ENCODE results near the gene RHEB. TPM values are rescaled to one million over a fixed set of nuclear protein-coding genes. Genes with fewer than 3 reads are reported as not detected.

Gene RHEB
- total and polyA plus RNA-seq, 8 donors = 18.5 to 141 (median 84.2) TPM

DNA sequence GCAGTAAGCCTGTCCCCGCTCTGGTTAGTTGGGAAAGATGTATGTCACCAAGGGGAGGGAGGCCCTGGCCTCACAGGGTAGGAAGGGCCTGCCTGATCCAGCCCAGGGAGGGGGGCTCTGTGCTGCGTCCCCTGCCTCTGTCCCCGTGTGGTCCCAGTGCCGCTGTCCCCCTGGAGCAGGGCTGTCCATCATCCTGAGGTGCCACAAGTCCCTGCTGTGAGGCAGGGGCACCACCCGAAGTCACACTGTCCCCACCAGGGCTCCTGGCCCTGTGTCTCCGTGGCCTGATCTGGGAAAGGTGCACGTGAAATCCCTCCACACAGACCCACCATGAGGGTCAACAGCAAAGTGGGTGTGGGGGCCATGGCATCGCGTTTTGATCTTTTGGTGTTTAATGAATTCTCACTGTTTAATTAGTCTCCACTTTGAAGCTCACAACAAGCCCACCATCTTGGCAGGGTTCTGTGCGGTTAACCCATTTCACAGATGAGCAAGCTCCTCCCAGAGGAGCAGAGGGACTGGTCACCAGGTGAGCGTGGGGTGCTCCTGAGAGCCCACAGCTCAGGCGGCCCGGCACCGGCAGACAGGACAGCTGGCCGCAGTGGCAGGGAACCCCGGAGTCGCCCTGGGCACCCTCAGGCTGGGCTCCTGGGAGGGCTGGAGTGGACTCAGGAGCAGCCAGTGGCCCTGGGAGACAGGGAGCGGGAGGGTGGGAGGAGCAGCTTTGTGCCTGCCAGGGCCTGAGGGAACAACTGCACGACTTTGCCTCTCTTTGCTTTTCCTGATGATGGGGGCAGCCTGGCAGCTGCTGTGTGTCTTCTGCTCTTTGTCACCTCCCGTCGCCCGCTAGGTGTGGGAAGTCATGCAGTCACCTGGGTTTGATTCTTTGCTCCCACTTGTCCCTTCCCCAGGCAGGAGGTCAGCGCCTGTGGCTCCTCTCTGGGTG, 67.8 kb downstream of the RHEB start:
- Histone ChIP-seq H3K27me3 (peaks cover 0 to 17% (median 4%) of the 10 kb centered on the region in 3 donors), H3K4me1 (peaks cover 0 to 14% (median 10%) of the 10 kb centered on the region in 4 donors), H3K36me3 (no peaks in the 10 kb centered on the region), H3K9me3 (no peaks in the 10 kb centered on the region), H3K4me3 (no peak overlapping the region), H3K27ac (no peak overlapping the region)
- 80 to 89% (median 82%) methylated on average over 14 to 23 of the region's 23 CpGs for WGBS, 5 donors
- TF ChIP-seq EP300 (IDR thresholded peaks at IDR 0.05) (no peak), POLR2AphosphoS5 (IDR thresholded peaks at IDR 0.05) (no peak), POLR2A (IDR thresholded peaks at IDR 0.05) (no peak)
- TF ChIP-seq, protein P1, sequence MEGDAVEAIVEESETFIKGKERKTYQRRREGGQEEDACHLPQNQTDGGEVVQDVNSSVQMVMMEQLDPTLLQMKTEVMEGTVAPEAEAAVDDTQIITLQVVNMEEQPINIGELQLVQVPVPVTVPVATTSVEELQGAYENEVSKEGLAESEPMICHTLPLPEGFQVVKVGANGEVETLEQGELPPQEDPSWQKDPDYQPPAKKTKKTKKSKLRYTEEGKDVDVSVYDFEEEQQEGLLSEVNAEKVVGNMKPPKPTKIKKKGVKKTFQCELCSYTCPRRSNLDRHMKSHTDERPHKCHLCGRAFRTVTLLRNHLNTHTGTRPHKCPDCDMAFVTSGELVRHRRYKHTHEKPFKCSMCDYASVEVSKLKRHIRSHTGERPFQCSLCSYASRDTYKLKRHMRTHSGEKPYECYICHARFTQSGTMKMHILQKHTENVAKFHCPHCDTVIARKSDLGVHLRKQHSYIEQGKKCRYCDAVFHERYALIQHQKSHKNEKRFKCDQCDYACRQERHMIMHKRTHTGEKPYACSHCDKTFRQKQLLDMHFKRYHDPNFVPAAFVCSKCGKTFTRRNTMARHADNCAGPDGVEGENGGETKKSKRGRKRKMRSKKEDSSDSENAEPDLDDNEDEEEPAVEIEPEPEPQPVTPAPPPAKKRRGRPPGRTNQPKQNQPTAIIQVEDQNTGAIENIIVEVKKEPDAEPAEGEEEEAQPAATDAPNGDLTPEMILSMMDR (IDR thresholded peaks at IDR 0.05) = no peak
- intact Hi-C loops (cut with DNase I; ENCODE audit: low total_unique reads) = no loop called here
- DNase-seq = peak in 1 of 2 donors; percentile 16

DNA sequence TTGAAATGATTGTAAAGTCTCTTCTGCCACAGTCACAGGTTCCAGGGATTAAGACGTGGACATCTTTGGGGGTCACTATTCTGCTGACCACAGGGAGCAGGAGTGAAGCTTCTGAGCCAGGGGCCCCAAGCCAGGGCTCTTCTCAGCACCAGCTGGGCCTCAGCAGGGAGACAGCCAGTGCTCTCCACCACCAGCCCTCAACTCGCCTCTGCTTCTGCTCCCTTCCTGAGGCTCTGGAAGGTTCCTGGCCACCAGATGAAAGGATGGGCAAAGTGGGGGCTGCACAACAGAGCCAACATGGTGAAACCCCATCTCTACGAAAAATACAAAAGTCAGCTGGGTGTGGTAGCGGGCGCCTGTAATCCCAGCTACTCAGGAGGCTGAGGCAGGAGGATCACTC, 68.5 kb downstream of the RHEB start:
- no peak for DNase-seq
- Histone ChIP-seq H3K4me1 (peaks cover 0 to 14% (median 10%) of the 10 kb centered on the region in 4 donors), H3K27ac (no peak overlapping the region), H3K27me3 (peaks cover 0 to 17% (median 4%) of the 10 kb centered on the region in 3 donors), H3K4me3 (no peak overlapping the region), H3K9me3 (no peaks in the 10 kb centered on the region), H3K36me3 (no peaks in the 10 kb centered on the region)
- whole genome bisulfite sequencing, 5 donors = 76 to 89% (median 83%) methylated on average over 5 of the region's 5 CpGs
- intact Hi-C loops (cut with DNase I; ENCODE audit: low total_unique reads) = no loop called here
- TF ChIP-seq, protein P1 (IDR thresholded peaks at IDR 0.05) = no peak
- TF ChIP-seq POLR2AphosphoS5 (IDR thresholded peaks at IDR 0.05) = no peak
- TF ChIP-seq POLR2A (IDR thresholded peaks at IDR 0.05) = no peak
- TF ChIP-seq EP300 (IDR thresholded peaks at IDR 0.05) = no peak

DNA sequence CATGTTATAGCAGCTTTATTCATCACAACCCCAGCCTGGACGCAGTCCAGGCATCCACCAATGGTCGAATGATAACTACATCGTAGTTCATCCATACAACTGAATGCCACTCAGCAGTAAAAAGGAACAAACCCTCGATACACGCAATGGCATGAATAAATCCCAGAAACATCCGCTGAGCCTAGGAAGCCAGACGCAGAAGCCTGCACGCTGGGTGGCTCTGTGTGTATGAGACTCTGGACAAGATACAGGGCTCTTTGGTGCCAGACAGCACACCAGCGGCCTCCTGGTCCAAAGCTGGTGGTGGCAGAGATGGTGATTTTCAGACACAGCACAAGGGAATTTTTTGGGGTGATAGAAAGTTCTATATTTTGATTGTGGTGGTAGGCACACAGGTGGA, 69.7 kb downstream of the RHEB start:
- peaks cover 0 to 17% (median 4%) of the 10 kb centered on the region in 3 donors for H3K27me3 ChIP-seq
- H3K27ac ChIP-seq = no peak overlapping the region
- no peak for DNase-seq
- no peak for TF ChIP-seq POLR2A (IDR thresholded peaks at IDR 0.05)
- TF ChIP-seq, protein P1 (IDR thresholded peaks at IDR 0.05) = no peak
- no peak for TF ChIP-seq EP300 (IDR thresholded peaks at IDR 0.05)
- TF ChIP-seq POLR2AphosphoS5 (IDR thresholded peaks at IDR 0.05) = no peak
- H3K4me3 ChIP-seq = no peak overlapping the region
- H3K4me1 ChIP-seq = peaks cover 0 to 14% (median 10%) of the 10 kb centered on the region in 4 donors
- H3K36me3 ChIP-seq = no peaks in the 10 kb centered on the region
- no peaks in the 10 kb centered on the region for H3K9me3 ChIP-seq
- WGBS, 5 donors = 81 to 91% (median 82%) methylated on average over 9 of the region's 9 CpGs
- intact Hi-C loops (cut with DNase I; ENCODE audit: low total_unique reads) = loop anchor here (5.0 kb wide), 1 partner anchor 83 kb away; no protein-coding TSS in a partner anchor

DNA sequence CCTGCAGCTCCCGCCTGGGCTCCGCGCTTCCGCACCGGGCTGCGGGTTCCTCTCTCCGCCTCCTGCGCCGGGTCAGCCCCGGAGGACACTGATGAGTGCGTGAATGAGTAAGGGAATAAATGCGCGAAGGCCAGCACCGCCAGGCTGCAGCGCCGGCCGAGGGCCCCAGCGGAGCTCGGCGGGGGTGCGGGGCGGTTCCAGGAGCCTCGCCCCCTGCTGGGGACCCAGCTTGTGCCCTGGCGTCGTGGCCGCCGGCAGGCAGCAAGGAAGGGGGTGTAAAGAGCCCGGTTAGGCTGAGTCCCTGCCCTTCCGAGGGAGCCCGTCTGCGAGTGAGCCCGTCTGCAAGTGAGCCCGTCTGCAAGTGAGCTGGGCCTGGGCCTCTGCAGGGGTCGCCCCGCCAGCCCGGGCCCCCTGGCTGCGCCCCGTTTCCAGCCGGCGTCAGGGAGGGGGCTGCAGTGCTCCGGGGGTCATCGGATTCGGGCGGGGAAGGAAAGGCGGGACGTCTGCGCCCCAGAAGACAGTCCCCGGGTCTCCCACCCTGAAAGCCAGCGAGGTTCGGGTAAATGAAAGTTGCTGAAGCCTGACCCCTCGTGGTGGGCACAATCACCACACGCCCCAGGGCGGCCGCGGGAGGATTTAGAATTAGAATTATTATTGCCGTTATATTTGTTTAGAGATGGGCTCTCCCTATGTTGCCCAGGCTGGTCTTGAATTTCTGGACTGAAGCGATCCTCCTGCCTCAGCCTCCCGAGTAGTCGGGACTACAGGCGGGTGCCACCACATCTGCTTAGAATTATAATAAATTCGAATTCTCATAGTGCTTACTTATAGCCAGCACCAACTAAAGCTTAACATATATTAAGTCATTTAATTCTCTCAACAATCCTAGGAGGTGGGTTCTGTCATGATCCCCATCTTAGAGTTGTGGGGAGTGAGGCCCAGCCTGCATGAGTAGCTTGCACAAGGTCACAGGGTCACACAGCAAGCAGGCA, 71.1 kb downstream of the RHEB start:
- H3K4me1 ChIP-seq = peaks cover 0 to 14% (median 10%) of the 10 kb centered on the region in 4 donors
- DNase-seq = peak; percentile 75 to 89
- no peaks in the 10 kb centered on the region for H3K36me3 ChIP-seq
- H3K4me3 ChIP-seq = peak overlapping the region; percentile 51 to 66 (median 54)
- no peak for TF ChIP-seq POLR2A (IDR thresholded peaks at IDR 0.05)
- no peak for TF ChIP-seq EP300 (IDR thresholded peaks at IDR 0.05)
- no peak for TF ChIP-seq POLR2AphosphoS5 (IDR thresholded peaks at IDR 0.05)
- TF ChIP-seq, protein P1 (IDR thresholded peaks at IDR 0.05) = peak in 5 of 7 experiments; percentile 68 to 84 (median 79)
- WGBS, 5 donors = 4 to 7% (median 4%) methylated on average over 26 to 61 of the region's 61 CpGs
- intact Hi-C loops (cut with DNase I; ENCODE audit: low total_unique reads) = loop anchor here (5.0 kb wide), 1 partner anchor 81 kb away; no protein-coding TSS in a partner anchor
- peaks cover 0 to 17% (median 4%) of the 10 kb centered on the region in 3 donors for H3K27me3 ChIP-seq
- H3K27ac ChIP-seq = peak overlapping the region in 4 of 5 donors; percentile 38 to 83 (median 49)
- H3K9me3 ChIP-seq = no peaks in the 10 kb centered on the region

Measured in stomach (tissue), 9 donors.